ENCODE results near the gene LGALS4.

Gene LGALS4

DNA sequence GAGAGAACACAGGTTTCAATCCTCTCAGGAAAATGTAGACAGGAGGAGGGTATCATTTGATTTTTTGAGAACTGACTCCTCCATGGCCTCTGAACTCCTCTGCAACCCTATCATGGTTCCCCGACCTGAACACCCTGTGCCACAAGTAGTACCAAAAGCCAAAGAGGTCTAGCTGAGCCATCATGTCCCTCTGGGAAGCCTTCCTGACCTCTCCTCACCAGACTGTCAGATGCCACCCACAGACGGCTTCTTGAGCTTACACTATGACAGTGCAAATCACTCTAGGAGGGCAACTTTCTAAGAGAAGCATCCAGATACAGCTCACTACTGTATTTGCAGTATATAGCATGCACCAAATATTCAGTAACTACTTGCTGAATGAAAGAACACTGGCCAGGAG lies 33.4 kb upstream of the LGALS4 start:
- DNase-seq (ENCODE audit: low read depth): no peak

DNA sequence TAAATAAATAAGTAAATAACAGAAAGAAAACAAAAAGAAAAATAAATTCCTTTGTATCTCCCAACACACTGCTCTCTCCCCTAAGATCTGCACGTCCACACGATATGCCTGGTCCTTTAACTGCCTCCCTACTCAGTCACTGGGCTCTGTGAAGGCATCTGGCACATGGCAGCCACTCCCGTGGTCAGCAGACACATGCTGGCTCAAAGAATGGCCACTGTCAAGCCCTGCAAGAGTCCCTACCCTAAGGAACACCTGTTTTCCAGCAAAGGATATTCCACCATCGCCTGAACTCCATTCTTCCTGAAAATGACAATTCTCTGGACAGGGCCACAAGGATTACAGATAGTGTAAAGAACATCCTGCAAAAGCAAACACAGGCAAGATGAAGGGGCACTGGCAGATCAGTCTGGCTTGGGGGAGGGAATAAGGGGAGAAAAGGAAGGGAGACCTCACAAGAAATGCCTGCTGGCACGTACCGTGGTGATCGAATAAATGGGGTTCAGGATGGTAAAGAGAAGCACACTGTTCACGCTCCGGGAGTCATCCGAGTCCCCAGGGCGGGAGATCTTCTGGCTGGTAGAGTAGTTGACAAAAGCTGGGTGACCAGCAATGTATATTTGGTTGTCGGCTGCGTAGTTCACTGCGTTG lies 32.8 kb upstream of the LGALS4 start:
- TF ChIP-seq, protein P1, sequence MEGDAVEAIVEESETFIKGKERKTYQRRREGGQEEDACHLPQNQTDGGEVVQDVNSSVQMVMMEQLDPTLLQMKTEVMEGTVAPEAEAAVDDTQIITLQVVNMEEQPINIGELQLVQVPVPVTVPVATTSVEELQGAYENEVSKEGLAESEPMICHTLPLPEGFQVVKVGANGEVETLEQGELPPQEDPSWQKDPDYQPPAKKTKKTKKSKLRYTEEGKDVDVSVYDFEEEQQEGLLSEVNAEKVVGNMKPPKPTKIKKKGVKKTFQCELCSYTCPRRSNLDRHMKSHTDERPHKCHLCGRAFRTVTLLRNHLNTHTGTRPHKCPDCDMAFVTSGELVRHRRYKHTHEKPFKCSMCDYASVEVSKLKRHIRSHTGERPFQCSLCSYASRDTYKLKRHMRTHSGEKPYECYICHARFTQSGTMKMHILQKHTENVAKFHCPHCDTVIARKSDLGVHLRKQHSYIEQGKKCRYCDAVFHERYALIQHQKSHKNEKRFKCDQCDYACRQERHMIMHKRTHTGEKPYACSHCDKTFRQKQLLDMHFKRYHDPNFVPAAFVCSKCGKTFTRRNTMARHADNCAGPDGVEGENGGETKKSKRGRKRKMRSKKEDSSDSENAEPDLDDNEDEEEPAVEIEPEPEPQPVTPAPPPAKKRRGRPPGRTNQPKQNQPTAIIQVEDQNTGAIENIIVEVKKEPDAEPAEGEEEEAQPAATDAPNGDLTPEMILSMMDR (conservative IDR thresholded peaks at IDR 0.05; ENCODE audit: low read depth, low read length): no peak
- no peak for DNase-seq (ENCODE audit: low read depth)
- no peak overlapping the region for H3K4me3 ChIP-seq (ENCODE audit: low read length)

More for the DNA sequence above, 33.4 kb upstream of the LGALS4 start:
- H3K4me3 ChIP-seq (ENCODE audit: low read length): no peak overlapping the region
- TF ChIP-seq, protein P1 (conservative IDR thresholded peaks at IDR 0.05; ENCODE audit: low read depth, low read length): no peak

DNA sequence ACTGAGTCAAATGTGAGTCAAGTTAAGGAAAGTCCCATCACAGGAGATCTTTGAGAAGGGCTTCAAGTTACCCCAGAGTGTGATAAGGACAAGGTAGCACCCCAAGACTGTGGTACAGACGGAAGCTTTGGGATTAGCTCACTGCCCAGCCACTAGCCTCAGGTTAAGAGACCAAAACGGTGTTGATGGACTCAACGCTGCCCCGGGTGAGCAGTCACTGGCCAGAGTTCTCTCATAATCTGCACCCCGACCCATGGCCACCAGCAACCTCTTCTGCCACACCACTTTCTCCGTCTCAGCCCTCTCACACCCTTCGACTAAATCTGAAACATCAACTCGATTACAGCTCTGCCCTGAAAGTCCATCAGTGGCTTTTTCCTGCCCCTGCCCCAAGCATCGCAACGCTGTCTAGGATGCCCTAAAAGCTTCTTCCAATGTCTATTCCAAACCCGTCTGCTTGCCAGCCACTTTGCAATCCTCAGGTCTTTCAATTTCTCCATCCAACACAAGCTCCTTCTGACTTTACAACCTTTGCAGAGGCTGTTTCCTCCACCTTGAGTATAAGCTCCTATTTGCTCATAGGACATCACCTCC lies 31.4 kb upstream of the LGALS4 start:
- TF ChIP-seq, protein P1 (conservative IDR thresholded peaks at IDR 0.05; ENCODE audit: low read depth, low read length): no peak
- H3K4me3 ChIP-seq (ENCODE audit: low read length): no peak overlapping the region
- no peak for DNase-seq (ENCODE audit: low read depth)

DNA sequence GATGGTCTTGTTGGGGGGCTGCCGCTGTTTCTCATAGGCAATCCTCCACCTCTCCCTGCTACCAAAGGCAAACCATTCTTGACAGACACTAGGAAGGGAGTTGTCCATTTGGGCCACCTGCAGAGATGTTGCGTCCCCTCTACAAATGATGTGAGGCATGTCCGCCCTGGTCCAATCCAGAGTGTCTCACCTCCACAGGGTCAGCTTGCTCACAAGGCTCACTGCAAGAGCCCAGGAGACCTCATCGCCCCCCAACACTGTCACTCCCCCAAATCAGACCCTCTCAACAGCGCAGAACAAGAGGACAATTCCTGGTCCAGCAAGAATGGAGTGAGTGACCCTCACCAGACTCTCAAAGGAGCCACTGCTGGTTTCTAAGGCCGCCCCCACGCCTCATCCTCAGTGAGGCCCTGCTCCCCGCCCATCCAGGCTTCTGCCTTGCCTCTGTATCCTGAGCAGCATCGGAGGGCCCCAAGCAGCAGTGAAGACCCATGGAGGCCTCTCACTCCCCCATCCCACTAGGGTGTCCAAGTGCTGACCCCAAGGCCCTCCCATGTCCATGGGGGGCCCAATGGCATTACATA lies 30.5 kb upstream of the LGALS4 start:
- no peak for DNase-seq (ENCODE audit: low read depth)
- TF ChIP-seq, protein P1 (conservative IDR thresholded peaks at IDR 0.05; ENCODE audit: low read depth, low read length): no peak
- H3K4me3 ChIP-seq (ENCODE audit: low read length): no peak overlapping the region

DNA sequence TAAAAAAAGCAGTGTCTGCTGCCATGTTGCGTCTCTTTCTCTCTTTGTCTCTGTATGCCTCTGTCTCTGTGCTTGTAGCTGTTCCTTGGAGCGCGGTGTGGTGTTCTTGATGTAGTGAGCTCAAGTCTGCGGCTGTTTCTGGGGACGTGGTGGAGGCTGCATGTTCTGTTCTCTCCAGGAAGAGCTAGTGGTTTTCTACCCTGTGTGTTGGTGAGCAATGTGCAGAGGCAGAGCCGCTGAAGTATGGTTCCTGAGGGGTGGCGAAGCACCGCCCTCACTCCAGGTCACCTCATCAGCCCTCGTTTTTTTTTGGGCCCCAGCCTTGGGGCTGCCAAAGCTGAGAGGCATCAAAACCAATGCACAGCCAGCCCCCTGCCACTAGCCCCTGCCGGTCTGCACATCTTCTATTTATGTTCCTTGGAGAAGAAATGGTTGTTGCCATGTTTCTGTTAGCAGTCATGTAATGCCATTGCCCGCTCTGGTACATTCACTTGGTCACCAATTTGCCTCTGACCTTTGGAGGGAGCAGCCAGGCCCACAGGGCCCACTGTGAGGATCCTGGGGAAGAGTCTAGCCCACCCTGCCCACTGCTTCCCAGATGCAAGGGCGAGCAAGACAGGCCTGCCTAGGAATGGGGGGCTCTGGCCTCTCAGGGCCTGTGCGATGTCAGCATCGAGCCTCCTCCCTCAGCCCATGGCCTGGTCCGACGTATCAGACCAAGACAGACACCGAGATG lies 29.9 kb upstream of the LGALS4 start:
- TF ChIP-seq, protein P1 (conservative IDR thresholded peaks at IDR 0.05; ENCODE audit: low read depth, low read length): no peak
- H3K4me3 ChIP-seq (ENCODE audit: low read length): no peak overlapping the region
- DNase-seq (ENCODE audit: low read depth): no peak

DNA sequence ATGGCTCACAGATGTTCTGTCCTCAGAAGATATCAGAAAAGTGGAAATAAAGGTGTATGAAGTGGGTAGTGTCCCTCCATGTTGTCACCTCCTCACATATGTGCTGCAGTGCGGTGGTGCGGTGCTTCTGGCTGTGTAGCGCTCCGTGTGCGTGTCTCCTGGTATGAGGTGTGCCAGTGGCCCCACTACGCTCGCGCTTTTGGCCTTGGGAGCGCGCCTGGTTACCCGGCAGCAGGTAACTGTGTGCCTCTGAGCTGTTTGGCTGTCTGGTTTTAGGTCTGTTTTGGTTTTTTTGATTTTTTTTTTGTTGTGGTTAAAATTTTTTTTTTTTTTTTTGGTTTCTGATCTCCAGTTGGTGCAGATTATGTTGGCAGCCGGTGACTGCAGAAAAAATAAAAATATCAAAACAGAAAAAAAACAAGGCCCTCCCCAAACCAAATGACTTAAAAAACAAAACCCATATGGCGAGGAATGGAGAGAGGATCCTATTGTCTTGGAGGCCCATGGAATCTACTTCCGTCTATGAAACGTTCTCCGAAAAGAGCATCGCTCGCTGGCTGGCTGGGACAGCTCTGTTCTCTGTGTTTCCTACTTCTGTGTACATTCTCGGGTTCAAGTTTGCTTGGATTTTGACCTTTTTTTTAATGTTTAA lies 29.2 kb upstream of the LGALS4 start:
- DNase-seq (ENCODE audit: low read depth): no peak
- H3K4me3 ChIP-seq (ENCODE audit: low read length): no peak overlapping the region
- TF ChIP-seq, protein P1 (conservative IDR thresholded peaks at IDR 0.05; ENCODE audit: low read depth, low read length): no peak
